Ectodermal cell (in vitro differentiated cells): ENCODE results near the gene ROPN1L.

Source experiments
- H3K27ac ChIP-seq: 2 replicates; pipeline ENCODE4 v1.7.0; 2013; ENCODE audit warnings: mild to moderate bottlenecking, low read depth, low read length; ENCODE audit not compliant: insufficient read depth, poor library complexity, severe bottlenecking
- H3K27me3 ChIP-seq: 2 replicates; pipeline ENCODE4 v1.7.0; 2013; ENCODE audit warnings: mild to moderate bottlenecking, low read length; ENCODE audit not compliant: insufficient read depth, control insufficient read depth, poor library complexity, severe bottlenecking
- H3K36me3 ChIP-seq: one replicate; pipeline ENCODE4 v1.7.0; 2013; ENCODE audit warnings: low read length; ENCODE audit not compliant: control insufficient read depth, insufficient read depth
- H3K4me1 ChIP-seq: one replicate; pipeline ENCODE4 v1.7.0; 2013; ENCODE audit warnings: low read length; ENCODE audit not compliant: control insufficient read depth, insufficient read depth
- H3K4me3 ChIP-seq: 2 replicates; pipeline ENCODE4 v1.7.0; 2013; ENCODE audit warnings: low read depth, low read length, control low read depth; ENCODE audit not compliant: insufficient read depth
- H3K9me3 ChIP-seq: 2 replicates; pipeline ENCODE4 v1.7.0; 2013; ENCODE audit warnings: mild to moderate bottlenecking, low read length, moderate library complexity; ENCODE audit not compliant: control insufficient read depth
- WGBS, 2 experiments: methylation state at CpG; one replicate each; pipeline ENCODE4 v1.1.7; 2013; ENCODE audit warnings: missing lambda C conversion rate in 2 of 2; 5-methylcytosine and 5-hydroxymethylcytosine counted together

ROPN1L gene

GRCh38 chr5:10499776-10500175 lies 58.1 kb downstream of the ROPN1L start:
- Histone ChIP-seq H3K4me3 (no peak overlapping the region), H3K27ac (no peak overlapping the region), H3K4me1 (peaks cover 8% of the 10 kb centered on the region), H3K9me3 (no peaks in the 10 kb centered on the region), H3K36me3 (no peaks in the 10 kb centered on the region), H3K27me3 (no peaks in the 10 kb centered on the region)
- 81 to 94% methylated on average over 2 of the region's 2 CpGs for WGBS, 2 experiments

GRCh38 chr5:10500669-10501068 lies 59.0 kb downstream of the ROPN1L start:
- no peak overlapping the region for H3K4me3 ChIP-seq
- no peaks in the 10 kb centered on the region for H3K27me3 ChIP-seq
- peaks cover 8% of the 10 kb centered on the region for H3K4me1 ChIP-seq
- no peaks in the 10 kb centered on the region for H3K9me3 ChIP-seq
- H3K27ac ChIP-seq, result no peak overlapping the region
- WGBS, 2 experiments, result 91 to 96% methylated on average over 3 of the region's 3 CpGs
- H3K36me3 ChIP-seq, result no peaks in the 10 kb centered on the region

- Histone ChIP-seq H3K36me3 (no peaks in the 10 kb centered on the region), H3K9me3 (no peaks in the 10 kb centered on the region), H3K27ac (no peak overlapping the region), H3K4me3 (no peak overlapping the region), H3K27me3 (no peaks in the 10 kb centered on the region), H3K4me1 (peaks cover 8% of the 10 kb centered on the region)
- WGBS, 2 experiments, result 90% methylated on average over 7 to 9 of the region's 9 CpGs
Measured at GRCh38 chr5:10501554-10502075, 59.9 kb downstream of the ROPN1L start.

GRCh38 chr5:10502130-10502529 lies 60.5 kb downstream of the ROPN1L start:
- 89 to 93% methylated on average over 8 of the region's 8 CpGs for WGBS, 2 experiments
- Histone ChIP-seq H3K4me3 (no peak overlapping the region), H3K36me3 (no peaks in the 10 kb centered on the region), H3K4me1 (peaks cover 8% of the 10 kb centered on the region), H3K27me3 (no peaks in the 10 kb centered on the region), H3K9me3 (no peaks in the 10 kb centered on the region), H3K27ac (no peak overlapping the region)

GRCh38 chr5:10502578-10502977 lies 60.9 kb downstream of the ROPN1L start:
- no peaks in the 10 kb centered on the region for H3K9me3 ChIP-seq
- H3K4me3 ChIP-seq, result no peak overlapping the region
- no peaks in the 10 kb centered on the region for H3K27me3 ChIP-seq
- no peak overlapping the region for H3K27ac ChIP-seq
- WGBS, 2 experiments, result 81 to 85% methylated on average over 10 of the region's 10 CpGs
- peaks cover 8% of the 10 kb centered on the region for H3K4me1 ChIP-seq
- no peaks in the 10 kb centered on the region for H3K36me3 ChIP-seq

- H3K36me3 ChIP-seq, result no peaks in the 10 kb centered on the region
- no peaks in the 10 kb centered on the region for H3K27me3 ChIP-seq
- H3K9me3 ChIP-seq, result no peaks in the 10 kb centered on the region
- WGBS, 2 experiments, result 96 to 97% methylated on average over 7 of the region's 7 CpGs
- no peak overlapping the region for H3K27ac ChIP-seq
- H3K4me3 ChIP-seq, result no peak overlapping the region
- peaks cover 8% of the 10 kb centered on the region for H3K4me1 ChIP-seq
Measured at GRCh38 chr5:10503321-10503720, 61.6 kb downstream of the ROPN1L start.

GRCh38 chr5:10503997-10504793 lies 62.5 kb downstream of the ROPN1L start:
- Histone ChIP-seq H3K27ac (no peak overlapping the region), H3K4me1 (peaks cover 8% of the 10 kb centered on the region), H3K27me3 (no peaks in the 10 kb centered on the region), H3K4me3 (no peak overlapping the region), H3K36me3 (no peaks in the 10 kb centered on the region), H3K9me3 (no peaks in the 10 kb centered on the region)
- WGBS, 2 experiments, result 92 to 94% methylated on average over 6 to 7 of the region's 8 CpGs

GRCh38 chr5:10505517-10506095 lies 63.9 kb downstream of the ROPN1L start:
- Histone ChIP-seq H3K36me3 (no peaks in the 10 kb centered on the region), H3K9me3 (no peaks in the 10 kb centered on the region), H3K27ac (no peak overlapping the region), H3K4me1 (peaks cover 8% of the 10 kb centered on the region), H3K4me3 (no peak overlapping the region), H3K27me3 (no peaks in the 10 kb centered on the region)
- WGBS, 2 experiments, result 94 to 98% methylated on average over 8 of the region's 8 CpGs

- no peaks in the 10 kb centered on the region for H3K36me3 ChIP-seq
- WGBS, 2 experiments, result 86 to 95% methylated on average over 3 of the region's 3 CpGs
- peaks cover 3% of the 10 kb centered on the region for H3K4me1 ChIP-seq
- H3K4me3 ChIP-seq, result no peak overlapping the region
- no peaks in the 10 kb centered on the region for H3K9me3 ChIP-seq
- no peak overlapping the region for H3K27ac ChIP-seq
- no peaks in the 10 kb centered on the region for H3K27me3 ChIP-seq
Measured at GRCh38 chr5:10506535-10506934, 64.9 kb downstream of the ROPN1L start.

- Histone ChIP-seq H3K27ac (no peak overlapping the region), H3K36me3 (no peaks in the 10 kb centered on the region), H3K4me1 (no peaks in the 10 kb centered on the region), H3K9me3 (no peaks in the 10 kb centered on the region), H3K27me3 (no peaks in the 10 kb centered on the region), H3K4me3 (no peak overlapping the region)
- 70 to 72% methylated on average over 3 of the region's 3 CpGs for WGBS, 2 experiments
Measured at GRCh38 chr5:10507575-10508096, 66.0 kb downstream of the ROPN1L start.
